NT2/D1 (cell line): ENCODE results near the gene MSMP.
A peak's percentile ranks its signal among the peaks of the same experiment; 100 is the strongest.

Experiments
- DNase-seq: peaks from one replicate; pipeline ENCODE4 v3.0.0-alpha.2; 2011; ENCODE audit warnings: low read depth, low spot score
- H3K27me3 ChIP-seq: 2 replicates; pipeline ENCODE4 v1.6.0; 2011; ENCODE audit warnings: mild to moderate bottlenecking; ENCODE audit not compliant: insufficient read length, insufficient read depth
- H3K36me3 ChIP-seq: 2 replicates; pipeline ENCODE4 v1.6.1; 2011; ENCODE audit warnings: mild to moderate bottlenecking, low read length, mixed read lengths; ENCODE audit not compliant: insufficient read depth, insufficient read length
- H3K4me1 ChIP-seq: 2 replicates; pipeline ENCODE4 v1.5.1; 2011; ENCODE audit not compliant: insufficient read depth, insufficient read length
- H3K4me3 ChIP-seq: 2 replicates; pipeline ENCODE4 v1.5.1; 2011; ENCODE audit warnings: low read depth; ENCODE audit not compliant: insufficient read length
- H3K9ac ChIP-seq: 2 replicates; pipeline ENCODE4 v1.6.0; 2011; ENCODE audit warnings: low read depth; ENCODE audit not compliant: insufficient read length
- H3K9me3 ChIP-seq: 2 replicates; pipeline ENCODE4 v1.5.1; 2011; ENCODE audit warnings: mild to moderate bottlenecking, low read length; ENCODE audit not compliant: insufficient read depth
- SUZ12 ChIP-seq: IDR thresholded peaks from 2 replicates; pipeline ENCODE4 v1.6.1; 2011; ENCODE audit not compliant: insufficient read length, insufficient read depth; ENCODE audit errors: extremely low read depth
- YY1 ChIP-seq: IDR thresholded peaks from 2 replicates; pipeline ENCODE4 v1.6.1; 2011; ENCODE audit not compliant: insufficient read length, insufficient read depth
- ZNF274 ChIP-seq: IDR thresholded peaks from 2 replicates; pipeline ENCODE4 v1.6.1; 2011; ENCODE audit warnings: mild to moderate bottlenecking, low read depth, low read length

The MSMP gene

GRCh38 chr9:35748858-35749514 lies 5.1 kb downstream of the MSMP start, which contains the start of the genes GBA2 and RGP1:
GBA2 (minus strand) TSS chr9:35749228; CDS start chr9:35748704, 524 bp downstream.
RGP1 (plus strand) TSS chr9:35749287; CDS start chr9:35749756, 469 bp downstream.
- Histone ChIP-seq H3K27me3 (no peaks in the 10 kb centered on the region), H3K4me3 (peak within 1 kb of the TSS; percentile 92), H3K9ac (peak within 1 kb of the TSS; percentile 97), H3K4me1 (peaks cover 11% of the 10 kb centered on the region), H3K9me3 (no peaks in the 10 kb centered on the region), H3K36me3 (peaks cover 75% of the 10 kb centered on the region)
- DNase-seq = peak; percentile 51
- no peak for TF ChIP-seq SUZ12
- TF ChIP-seq YY1 = no peak
- TF ChIP-seq ZNF274 = no peak

GRCh38 chr9:35748242-35748857 lies 5.7 kb downstream of the MSMP start:
- Histone ChIP-seq H3K4me3 (peak overlapping the region; percentile 92), H3K9me3 (no peaks in the 10 kb centered on the region), H3K36me3 (peaks cover 75% of the 10 kb centered on the region), H3K9ac (peak overlapping the region; percentile 97), H3K4me1 (peaks cover 11% of the 10 kb centered on the region), H3K27me3 (no peaks in the 10 kb centered on the region)
- DNase-seq = no peak
- TF ChIP-seq ZNF274 = no peak
- TF ChIP-seq YY1 = no peak
- no peak for TF ChIP-seq SUZ12

GRCh38 chr9:35746583-35746982 lies 7.5 kb downstream of the MSMP start:
- Histone ChIP-seq H3K4me3 (peak overlapping the region; percentile 92), H3K9ac (peak overlapping the region; percentile 1), H3K4me1 (peaks cover 11% of the 10 kb centered on the region), H3K27me3 (no peaks in the 10 kb centered on the region), H3K9me3 (no peaks in the 10 kb centered on the region), H3K36me3 (peaks cover 75% of the 10 kb centered on the region)
- DNase-seq = no peak
- TF ChIP-seq SUZ12 = no peak
- no peak for TF ChIP-seq YY1
- TF ChIP-seq ZNF274 = no peak

- H3K27me3 ChIP-seq = no peaks in the 10 kb centered on the region
- DNase-seq = no peak
- no peak for TF ChIP-seq SUZ12
- TF ChIP-seq ZNF274 = no peak
- no peak for TF ChIP-seq YY1
- no peak overlapping the region for H3K9ac ChIP-seq
- H3K9me3 ChIP-seq = no peaks in the 10 kb centered on the region
- no peak overlapping the region for H3K4me3 ChIP-seq
- peaks cover 11% of the 10 kb centered on the region for H3K4me1 ChIP-seq
- peaks cover 74% of the 10 kb centered on the region for H3K36me3 ChIP-seq
These were observed 8.5 kb downstream of the MSMP start for GRCh38 chr9:35745569-35745968.

- Histone ChIP-seq H3K9me3 (no peaks in the 10 kb centered on the region), H3K27me3 (no peaks in the 10 kb centered on the region), H3K4me3 (no peak overlapping the region), H3K36me3 (peaks cover 85% of the 10 kb centered on the region), H3K4me1 (peaks cover 6% of the 10 kb centered on the region), H3K9ac (no peak overlapping the region)
- no peak for DNase-seq
- TF ChIP-seq ZNF274 = no peak
- no peak for TF ChIP-seq SUZ12
- no peak for TF ChIP-seq YY1
These were observed 10.1 kb downstream of the MSMP start for GRCh38 chr9:35743880-35744518.

DNA sequence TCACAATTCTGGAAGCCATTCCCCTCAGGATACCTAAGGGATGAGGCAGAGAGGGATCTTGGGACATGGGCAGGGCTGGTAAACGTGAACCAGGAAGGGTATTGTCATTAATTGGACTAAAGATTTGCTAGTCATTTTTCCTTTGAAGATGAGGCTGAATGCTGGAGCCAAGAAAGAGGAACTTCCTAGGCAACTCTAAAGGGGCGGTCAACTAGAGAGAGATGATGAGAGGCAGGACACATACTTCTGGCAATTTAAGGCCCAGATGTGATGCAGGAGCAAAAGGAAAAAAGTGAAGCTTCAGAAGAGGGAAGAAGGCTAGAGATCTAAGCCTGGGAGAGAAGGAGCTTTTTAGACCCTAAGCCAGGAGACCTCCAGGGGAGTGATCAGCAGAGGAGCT lies 10.6 kb downstream of the MSMP start:
- no peaks in the 10 kb centered on the region for H3K27me3 ChIP-seq
- peaks cover 90% of the 10 kb centered on the region for H3K36me3 ChIP-seq
- no peak overlapping the region for H3K9ac ChIP-seq
- H3K4me1 ChIP-seq = peaks cover 6% of the 10 kb centered on the region
- TF ChIP-seq SUZ12 (no peak), YY1 (no peak), ZNF274 (no peak)
- DNase-seq = no peak
- H3K4me3 ChIP-seq = no peak overlapping the region
- no peaks in the 10 kb centered on the region for H3K9me3 ChIP-seq

DNA sequence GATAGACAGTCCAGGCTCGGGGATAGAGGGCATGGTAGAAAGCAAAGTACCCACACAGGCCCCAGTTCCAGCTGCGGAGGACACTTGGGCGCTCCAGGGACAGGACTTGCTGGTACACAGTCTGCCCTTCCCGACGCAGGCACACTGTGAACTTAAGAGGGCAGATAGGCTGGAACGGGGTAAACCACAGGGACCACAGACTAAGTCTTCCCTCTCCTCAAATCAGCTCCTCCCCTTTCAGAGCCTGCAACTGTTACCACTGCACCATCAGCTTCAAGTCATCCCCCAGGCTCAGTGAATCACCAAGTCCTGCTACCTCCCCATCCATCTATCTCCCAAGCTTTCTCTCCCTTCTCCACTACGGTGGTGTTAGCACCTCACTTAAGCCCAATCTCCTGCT lies 12.3 kb downstream of the MSMP start:
- Histone ChIP-seq H3K4me1 (peaks cover 8% of the 10 kb centered on the region), H3K9ac (no peak overlapping the region), H3K27me3 (no peaks in the 10 kb centered on the region), H3K9me3 (no peaks in the 10 kb centered on the region), H3K4me3 (no peak overlapping the region), H3K36me3 (peaks cover 94% of the 10 kb centered on the region)
- no peak for DNase-seq
- no peak for TF ChIP-seq SUZ12
- TF ChIP-seq YY1 = no peak
- TF ChIP-seq ZNF274 = no peak
